GM12878 (cell line): ENCODE results near the gene PRR5. TPM values are rescaled to one million over a fixed set of nuclear protein-coding genes. Genes with fewer than 3 reads are reported as not detected.

Source experiments
- ATAC-seq: fragments of 200-7000 bp; cut with Tn5 transposase; 3 replicates; pipeline ENCODE4 v1.9.1; 2020; ENCODE audit warnings: mild to moderate bottlenecking, moderate library complexity
- BruUV-seq: library from RNA; stranded (reverse); fragments of 400-500 nt; replicated peaks from 2 replicates; lab custom pipeline; 2021; lab: Mats Ljungman, UMichigan
- CTCF ChIA-PET: fragments of 300-600 bp; sonication (Branson Sonifier 250); formaldehyde crosslinking; extraction: SDS; loops from one replicate; lab custom pipeline; 2021; ENCODE audit warnings: inconsistent platforms; lab: Yijun Ruan, JAX
- POLR2A ChIA-PET: fragments of 350-600 bp; formaldehyde crosslinking; extraction: SDS; loops from one replicate; lab custom pipeline; 2021; ENCODE audit warnings: inconsistent platforms; lab: Charles Lee
- RAD21 ChIA-PET: fragments of 300-600 bp; sonication (Branson Sonifier 250); formaldehyde crosslinking; loops from one replicate; lab custom pipeline; 2023; ENCODE audit warnings: antibody characterized with exemption; ENCODE audit not compliant: unreplicated experiment; lab: Charles Lee
- SMC1A ChIA-PET: fragments of 300-600 bp; sonication (Branson Sonifier 250); formaldehyde crosslinking; loops from one replicate; lab custom pipeline; 2023; ENCODE audit not compliant: unreplicated experiment, uncharacterized antibody; lab: Charles Lee
- DNase-seq: peaks from one replicate; pipeline ENCODE4 v3.0.0-alpha.2; 2011; ENCODE audit warnings: low read depth, low spot score
- FAIRE-seq: peaks from 3 replicates; lab custom pipeline; 2011; peaks lifted over from hg19 to GRCh38; lab: Jason Lieb, UNC
- H2AFZ ChIP-seq: 2 replicates; pipeline ENCODE4 v1.6.0; 2011; ENCODE audit warnings: low read depth, low read length, control low read depth; ENCODE audit not compliant: control insufficient read depth
- H3K27ac ChIP-seq: 2 replicates; pipeline ENCODE4 v1.5.1; 2011; ENCODE audit warnings: control low read depth; ENCODE audit not compliant: control insufficient read depth, insufficient read depth
- H3K27me3 ChIP-seq, 2 experiments: replicated peaks in 1 of 2; 2 replicates each; pipeline versions ENCODE4 v1.6.0 to v1.6.1; 2011; ENCODE audit warnings: low read length in 1 of 2; ENCODE audit not compliant: control insufficient read depth in 2 of 2, insufficient read depth in 2 of 2
- H3K36me3 ChIP-seq, 2 experiments: 2 replicates each; pipeline ENCODE4 v1.5.1; 2011; ENCODE audit warnings: low read length in 1 of 2; ENCODE audit not compliant: control insufficient read depth in 2 of 2, insufficient read depth in 2 of 2
- H3K4me1 ChIP-seq: 2 replicates; pipeline ENCODE4 v1.6.1; 2011; ENCODE audit warnings: mild to moderate bottlenecking, low read length, moderate library complexity, mixed read lengths; ENCODE audit not compliant: control insufficient read depth, insufficient read depth
- H3K4me2 ChIP-seq: 2 replicates; pipeline ENCODE4 v1.6.0; 2011; ENCODE audit warnings: control low read depth; ENCODE audit not compliant: control insufficient read depth, insufficient read depth
- H3K4me3 ChIP-seq: fragments of 200-600 bp; sonication (generic); 2 replicates; pipeline ENCODE4 v1.5.1; 2016
- H3K79me2 ChIP-seq: 2 replicates; pipeline ENCODE4 v1.6.0; 2011; ENCODE audit warnings: low read length; ENCODE audit not compliant: control insufficient read depth, insufficient read depth
- H3K9ac ChIP-seq: 2 replicates; pipeline ENCODE4 v1.8.0; 2011; ENCODE audit warnings: low read length, control low read depth, mixed read lengths; ENCODE audit not compliant: control insufficient read depth, insufficient read depth
- H3K9me3 ChIP-seq: replicated peaks from 3 replicates; pipeline ENCODE4 v1.5.1; 2011; ENCODE audit warnings: mild to moderate bottlenecking, low read length; ENCODE audit not compliant: control insufficient read depth, insufficient read depth
- H4K20me1 ChIP-seq: 2 replicates; pipeline ENCODE4 v1.6.0; 2011; ENCODE audit not compliant: control insufficient read depth, insufficient read depth
- LARP7 ChIP-seq: fragments of 450-650 bp; IDR thresholded peaks from 2 replicates; pipeline ENCODE4 v1.6.1; 2017; ENCODE audit warnings: mild to moderate bottlenecking
- NKRF ChIP-seq: fragments of 450-650 bp; conservative IDR thresholded peaks from 2 replicates; pipeline ENCODE4 v1.6.1; 2017; ENCODE audit warnings: mild to moderate bottlenecking, moderate library complexity
- PML ChIP-seq: IDR thresholded peaks from 2 replicates; pipeline ENCODE4 v1.6.1; 2012; ENCODE audit warnings: low read length, inconsistent platforms
- TCF3 ChIP-seq: IDR thresholded peaks from 2 replicates; pipeline ENCODE4 v1.6.1; 2012; ENCODE audit warnings: low read depth, mild to moderate bottlenecking, low read length, borderline replicate concordance; ENCODE audit not compliant: insufficient read depth
- WGBS: methylation state at CpG from one replicate; pipeline ENCODE4 v1.1.6; 2016; ENCODE audit warnings: low lambda C conversion rate; ENCODE audit not compliant: insufficient replicate concordance, insufficient coverage; ENCODE audit errors: missing lambda C conversion rate; 5-methylcytosine and 5-hydroxymethylcytosine counted together
- in situ Hi-C: fragments of 300-500 bp; cut with MboI; formaldehyde crosslinking; loops from 9 replicates; pipeline ENCODE4 v1.14.3; 2018; ENCODE audit warnings: mixed read lengths
- intact Hi-C: fragments of 100-400 bp; cut with micrococcal nuclease; formaldehyde crosslinking; loops from one replicate; pipeline ENCODE4 v1.14.2; 2022; ENCODE audit not compliant: unreplicated experiment
- polyA plus RNA-seq, 11 experiments: library from polyadenylated mRNA; depleted of rRNA in 4 of 11; unstranded in 6 of 11; stranded (reverse) in 5 of 11; fragments of >200 nt; fragmentation: Nextera tagmentation in 4 of 11; fragmentation: Illumina TruSeq in 1 of 11; extraction: Ambion mirVana in 4 of 11; extraction: Trizol in 1 of 11; gene quantifications; 1 replicate in 1 of 11; 2 replicates in 10 of 11; pipeline versions ENCODE4 v1.2.1 to v1.2.3, GENCODE V29; 2011 to 2016; ENCODE audit warnings: inconsistent platforms in 2 of 11, missing spikeins in 2 of 11, low read depth in 1 of 11
- total RNA-seq, 4 experiments: library from RNA; depleted of rRNA in 3 of 4; stranded (reverse); fragments of >200 nt in 3 of 4; fragmentation: Illumina TruSeq in 1 of 4; extraction: Trizol in 1 of 4; gene quantifications; 2 replicates each; pipeline versions ENCODE4 v1.2.1 to v1.2.3, GENCODE V29; 2013 to 2021

PRR5 gene
- total and polyA plus RNA-seq, 10 of the 15 experiments (the other 5 are each of a cell fraction or from before 2014, with no cell fraction given), result 0.03 to 9.4 (median 1.5) TPM

GRCh38 chr22:44664149-44664548 lies 37.9 kb upstream of the PRR5 start (continued):
- TF ChIP-seq PML (no peak), LARP7 (no peak)

- H3K36me3 ChIP-seq, result no peaks in the 10 kb centered on the region
- no peaks in the 10 kb centered on the region for H3K79me2 ChIP-seq
- no peak overlapping the region for H3K9ac ChIP-seq
- POLR2A ChIA-PET, result no interaction called here
- DNase-seq, result no peak
- intact Hi-C loops, result no loop called here
- in situ Hi-C loops, result no loop called here
- H4K20me1 ChIP-seq, result no peaks in the 10 kb centered on the region
- RAD21 ChIA-PET, result interaction anchor here (0.6 kb wide), 1 partner anchor 15 kb away, joined by 3 read pairs; no protein-coding TSS in a partner anchor
- BruUV-seq, result no TSS peak
- CTCF ChIA-PET, result interaction anchor here (1.2 to 2.0 kb wide), 2 partner anchors 21 to 583 kb away, joined by 3 to 13 read pairs; no protein-coding TSS in a partner anchor
- H3K4me2 ChIP-seq, result no peak overlapping the region
- WGBS, result 7% methylated on average over 9 of the region's 9 CpGs
- SMC1A ChIA-PET, result no interaction called here
- FAIRE-seq, result no peak
- no peaks in the 10 kb centered on the region; the same call in 2 of the 3 replicates for H3K9me3 ChIP-seq
- no peak for TF ChIP-seq NKRF
- TF ChIP-seq TCF3, result no peak
- TF ChIP-seq, all 136 proteins: peak for 0
- Histone ChIP-seq H3K27ac (no peak overlapping the region), H3K4me3 (no peak overlapping the region), H2AFZ (no peak overlapping the region), H3K4me1 (peaks cover 5% of the 10 kb centered on the region; the same call in 1 of the 2 replicates), H3K27me3 (peaks cover 1 to 10% of the 10 kb centered on the region in 2 experiments; a peak in 3 of 4 replicates)
- no peak for ATAC-seq
Observed at GRCh38 chr22:44665115-44665514, 36.9 kb upstream of the PRR5 start.
